H1 (cell line): ENCODE measurements around the gene ABCB7. TPM values are rescaled to one million over a fixed set of nuclear protein-coding genes. Genes with fewer than 3 reads are reported as not detected.

Source experiments
- RBBP5 ChIP-seq: IDR thresholded peaks from 2 replicates; pipeline ENCODE4 v1.7.1; 2012; ENCODE audit warnings: low read depth, mild to moderate bottlenecking, inconsistent platforms, low read length, moderate library complexity, borderline replicate concordance
- polyA plus RNA-seq, 7 experiments: library from polyadenylated mRNA; depleted of rRNA in 3 of 7; stranded (reverse) in 5 of 7; unstranded in 2 of 7; fragments of >200 nt in 5 of 7; fragments of 200-250 nt in 2 of 7; gene quantifications; 1 replicate in 5 of 7; 2 replicates in 1 of 7; 4 replicates in 1 of 7; pipeline versions ENCODE4 v1.2.1 to v1.2.3, GENCODE V29; 2011 to 2013; ENCODE audit warnings: missing spikeins in 2 of 7, mixed read lengths in 2 of 7
- total RNA-seq: library from RNA; stranded (reverse); fragmentation: NEBNext Ultra II Directional; extraction: Animal tissue kit (Norgen Biotek cat#: 25700); gene quantifications from 2 replicates; pipeline ENCODE4 v1.2.1, GENCODE V29; 2021

The ABCB7 gene
- total and polyA plus RNA-seq, 2 of the 8 experiments (the other 6 are each of a cell fraction or from before 2014, with no cell fraction given): 24.3 to 43.3 TPM

GRCh38 chrX:75086731-75087195 is 69.3 kb downstream of the ABCB7 start (continued):
- no peak for TF ChIP-seq RBBP5
